IPS DF 4.7 (cell line): Measurements from ENCODE around the gene SLC10A6.

Experiments
- DNase-seq: peaks from one replicate; pipeline ENCODE4 v3.0.0-alpha.2; 2013; ENCODE audit warnings: low spot score; ENCODE audit errors: extremely low read depth

Gene SLC10A6

DNA sequence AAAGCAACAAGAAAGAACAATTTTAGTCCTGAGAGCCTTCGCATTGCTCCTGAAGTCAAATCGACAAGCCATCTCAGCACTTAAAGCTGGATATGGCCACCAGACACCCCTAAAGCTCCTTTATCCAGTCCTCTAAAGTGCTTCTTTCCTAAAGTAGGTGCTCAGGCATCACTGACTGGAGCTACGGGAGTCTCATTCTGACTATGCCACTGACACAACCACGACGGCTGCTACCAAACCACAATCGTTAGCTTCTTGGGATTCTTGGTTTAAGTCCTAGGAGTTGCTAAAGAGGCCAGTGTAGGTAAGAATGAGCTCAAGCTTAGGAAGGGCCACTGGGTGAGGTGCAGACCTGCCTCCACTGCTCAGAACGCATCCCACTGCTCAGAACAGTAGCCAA lies 1.0 kb downstream of the SLC10A6 start:
- DNase-seq: no peak

DNA sequence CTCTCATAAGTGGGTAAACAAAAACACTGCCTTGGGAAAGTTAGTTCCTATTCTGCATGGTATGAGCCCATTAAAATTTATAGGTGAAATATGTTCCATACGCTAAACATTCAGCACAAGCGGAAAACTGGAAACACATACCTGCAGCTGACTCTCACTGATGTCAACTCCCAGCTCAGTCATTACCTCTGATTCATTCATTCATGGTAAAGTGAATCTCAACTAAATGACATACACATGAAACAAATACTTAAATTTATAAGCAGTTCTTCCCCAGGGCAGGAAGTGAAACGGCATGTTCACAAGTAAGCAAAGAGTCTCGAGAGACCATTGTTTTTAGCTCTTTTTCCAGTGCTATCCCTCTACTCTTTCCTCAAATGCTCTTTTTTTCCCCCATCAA lies 1.6 kb downstream of the SLC10A6 start:
- no peak for DNase-seq

DNA sequence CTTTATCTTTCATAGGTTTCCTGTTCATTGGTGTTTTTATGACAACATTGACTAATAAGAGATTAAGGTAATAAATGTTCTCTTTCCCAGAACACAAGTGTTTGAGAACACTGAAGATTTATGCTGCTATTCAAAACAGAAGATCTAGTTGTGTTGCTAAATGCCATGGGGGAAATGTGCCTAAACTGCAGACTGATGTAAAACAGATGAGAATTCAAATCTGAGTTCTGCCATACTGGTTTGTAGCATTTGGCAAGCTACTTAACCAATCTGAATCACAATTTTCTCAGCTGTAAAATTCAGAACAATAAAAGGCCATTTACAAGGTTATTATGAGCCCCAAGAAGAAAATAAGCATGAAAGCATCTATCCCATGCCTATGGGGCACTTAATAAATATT lies 2.3 kb downstream of the SLC10A6 start:
- DNase-seq: no peak

DNA sequence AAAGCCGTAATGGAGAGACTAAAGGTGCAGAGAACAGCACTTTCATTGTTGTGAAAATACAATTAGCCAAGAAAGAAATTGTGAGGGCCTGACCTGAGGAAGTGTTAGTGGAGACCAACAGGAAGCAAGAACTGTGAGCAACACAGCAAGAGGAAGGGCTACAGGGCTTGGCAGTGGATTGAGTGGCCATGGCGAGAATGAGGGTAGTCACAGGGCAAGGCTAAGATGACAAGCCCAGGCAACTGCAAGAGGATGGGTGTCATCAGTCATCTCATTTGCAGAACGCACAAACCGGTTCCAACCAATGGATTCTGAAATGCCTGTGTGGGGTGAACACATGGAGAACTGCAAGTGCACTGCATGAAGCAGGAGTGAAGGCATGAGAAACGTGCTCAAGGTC lies 3.6 kb downstream of the SLC10A6 start:
- DNase-seq: no peak

DNA sequence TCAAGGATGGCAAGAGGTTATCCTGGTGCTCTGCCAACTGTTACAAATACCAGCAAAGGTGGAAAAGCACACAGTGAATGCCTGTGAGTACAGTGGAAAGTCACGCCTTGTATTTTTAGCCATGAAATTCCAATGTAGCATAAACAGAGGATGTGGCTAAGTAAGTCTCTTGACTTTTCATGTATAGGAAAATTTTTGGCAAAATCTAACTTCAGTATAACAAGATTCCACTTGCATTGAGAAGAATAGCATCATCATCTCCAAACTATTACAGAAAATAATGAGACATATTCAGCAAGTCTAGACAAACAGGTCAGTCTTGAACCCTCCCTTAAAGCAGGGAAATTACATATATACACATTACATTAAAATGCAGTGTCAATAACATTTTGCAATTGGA lies 7.9 kb downstream of the SLC10A6 start:
- no peak for DNase-seq

DNA sequence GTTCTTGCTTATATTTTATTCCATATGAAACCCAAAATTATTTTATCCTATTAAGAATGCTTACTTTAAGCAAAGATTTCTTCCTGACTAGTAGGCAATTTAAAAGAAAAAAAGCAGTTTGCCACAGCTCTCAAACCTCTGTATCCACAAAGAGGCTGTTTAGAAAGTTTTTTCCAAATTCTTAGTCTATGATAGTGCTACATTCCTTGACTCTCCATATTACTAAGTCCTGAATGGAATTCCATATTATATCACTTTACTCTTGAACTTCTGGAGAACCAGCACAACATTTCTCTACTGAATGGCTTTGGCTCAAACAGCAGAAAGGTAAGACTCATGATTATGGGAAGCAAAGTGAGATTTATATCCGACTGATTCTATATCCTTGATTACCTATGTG lies 8.3 kb downstream of the SLC10A6 start:
- DNase-seq: no peak

DNA sequence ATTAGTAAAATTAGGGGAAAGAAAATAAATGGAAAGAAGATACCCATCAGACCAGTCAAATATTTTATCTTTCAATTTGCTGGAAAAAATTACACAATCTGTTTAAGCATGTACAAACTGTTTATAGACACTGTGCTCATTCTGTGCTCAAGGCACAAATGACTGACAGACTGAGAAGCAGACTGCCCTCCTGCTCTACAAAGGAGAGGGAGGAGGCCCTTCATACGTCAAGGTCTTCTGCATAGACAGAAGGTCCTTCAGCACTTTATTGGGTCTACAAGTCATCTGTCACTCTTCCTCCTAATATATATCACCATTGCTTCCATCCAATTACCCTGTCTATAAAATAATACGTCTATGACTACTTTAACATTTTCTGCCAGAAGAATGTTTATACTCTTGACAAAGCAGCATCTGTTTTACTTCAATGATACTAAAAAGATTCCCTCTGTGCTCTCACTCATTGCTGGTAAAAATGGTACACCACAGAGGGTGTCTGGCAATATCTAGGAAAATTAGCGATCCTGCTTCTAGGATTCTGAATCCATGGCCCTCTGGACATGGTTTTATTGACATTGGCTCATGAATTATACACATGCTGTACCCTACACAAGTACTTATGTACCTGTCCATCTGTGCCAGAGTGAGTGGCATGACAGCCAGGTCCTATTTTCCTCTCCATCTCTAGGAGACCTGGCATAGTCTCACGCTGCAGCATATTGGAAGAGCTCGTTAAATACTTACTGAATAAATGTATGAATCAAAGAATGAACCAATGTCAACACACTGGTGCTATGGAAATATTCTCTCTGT lies 11.3 kb downstream of the SLC10A6 start:
- DNase-seq: no peak

DNA sequence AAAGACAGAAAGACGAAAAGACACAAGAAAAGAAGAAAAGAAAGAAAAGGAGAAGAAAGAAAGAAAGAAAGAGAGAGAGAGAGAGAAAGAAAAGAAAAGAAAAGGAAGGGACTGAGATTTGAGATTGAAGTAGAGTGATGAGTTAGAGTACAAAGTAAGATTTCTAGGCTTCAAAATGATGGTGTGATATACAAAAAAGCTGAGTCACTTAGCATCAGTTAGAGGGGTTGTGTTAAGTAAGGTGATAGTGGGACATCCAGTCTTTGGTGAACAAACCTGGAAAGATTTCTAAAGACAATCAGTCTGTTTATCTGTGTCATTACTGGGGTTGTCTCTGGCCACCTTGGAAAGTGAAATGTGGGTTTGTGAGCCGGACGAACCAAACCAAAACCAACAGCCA lies 13.5 kb downstream of the SLC10A6 start:
- no peak for DNase-seq

DNA sequence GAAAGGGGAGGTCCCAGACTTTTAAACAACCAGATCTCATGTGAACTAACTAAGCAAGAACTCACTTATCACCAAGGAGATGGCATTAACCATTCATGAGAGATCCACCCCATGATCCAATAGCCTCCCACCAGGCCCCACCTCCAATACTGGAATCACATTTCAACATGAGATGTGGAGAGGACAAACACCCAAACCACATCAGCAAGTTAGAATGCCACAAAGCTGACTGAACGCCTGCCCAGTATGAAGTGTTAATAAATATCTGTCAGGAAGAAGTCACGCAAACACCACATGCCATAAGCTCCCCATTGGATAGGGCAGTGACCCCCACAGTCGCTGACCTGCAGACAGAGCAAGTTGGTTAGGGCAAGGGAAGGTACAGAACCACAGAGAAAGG lies 14.3 kb downstream of the SLC10A6 start:
- no peak for DNase-seq

DNA sequence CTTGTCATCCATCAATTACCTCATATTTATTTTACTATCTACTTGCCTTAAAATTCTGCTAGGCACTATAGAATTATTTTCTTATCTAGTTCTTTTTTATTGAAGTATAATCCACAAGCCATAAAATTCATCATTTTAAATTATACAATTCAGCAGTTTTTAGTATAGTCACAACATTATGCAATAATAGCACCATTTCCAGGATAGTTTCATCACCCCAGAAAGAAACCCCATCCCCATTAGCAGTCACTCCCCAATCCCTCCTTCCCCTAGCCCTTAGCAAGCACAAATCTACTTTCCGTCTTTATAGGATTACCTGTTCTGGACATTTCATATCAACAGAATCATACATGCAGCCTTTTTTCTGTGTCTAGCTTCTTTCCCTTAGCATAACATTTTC lies 15.6 kb downstream of the SLC10A6 start:
- no peak for DNase-seq

DNA sequence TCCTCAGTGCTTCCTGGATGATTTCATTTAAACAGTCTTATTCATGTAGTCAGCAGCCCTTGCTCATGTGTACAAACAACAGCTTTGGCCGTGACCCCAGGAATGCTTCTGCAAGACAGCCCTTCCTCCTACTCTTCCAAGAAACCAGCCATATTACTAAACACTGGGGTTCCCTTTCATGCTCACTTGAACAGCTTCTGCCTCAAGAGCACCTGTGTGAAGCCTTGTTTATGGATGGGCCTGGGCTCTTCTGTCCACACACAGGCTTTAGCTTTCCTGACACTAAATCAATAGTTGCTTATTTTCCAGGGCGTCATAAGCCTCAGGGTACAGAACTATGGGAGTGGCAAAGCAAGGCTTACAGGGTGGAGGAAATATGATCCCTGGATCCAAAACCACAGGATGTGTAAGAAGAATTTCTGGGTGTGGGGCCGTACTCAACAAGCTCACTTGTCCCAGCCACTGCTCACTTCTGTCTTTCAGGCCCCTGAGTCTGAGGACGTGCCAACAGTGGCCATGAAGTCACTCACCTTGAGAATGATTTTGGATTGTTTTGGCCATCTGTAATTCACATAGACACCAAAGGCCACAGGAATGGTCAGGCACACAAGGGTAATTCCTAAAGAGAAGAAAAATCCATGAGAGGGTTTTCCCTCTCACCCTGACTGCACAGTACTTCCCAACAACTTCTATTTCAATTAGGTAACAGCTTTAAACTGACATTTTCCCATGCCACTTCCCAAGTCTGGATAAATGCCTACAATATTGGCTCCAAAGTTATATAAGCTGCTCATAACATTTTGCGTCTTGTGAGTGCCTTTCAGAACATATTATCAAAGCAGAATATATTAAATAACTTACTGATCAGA lies 17.7 kb downstream of the SLC10A6 start:
- DNase-seq: no peak

DNA sequence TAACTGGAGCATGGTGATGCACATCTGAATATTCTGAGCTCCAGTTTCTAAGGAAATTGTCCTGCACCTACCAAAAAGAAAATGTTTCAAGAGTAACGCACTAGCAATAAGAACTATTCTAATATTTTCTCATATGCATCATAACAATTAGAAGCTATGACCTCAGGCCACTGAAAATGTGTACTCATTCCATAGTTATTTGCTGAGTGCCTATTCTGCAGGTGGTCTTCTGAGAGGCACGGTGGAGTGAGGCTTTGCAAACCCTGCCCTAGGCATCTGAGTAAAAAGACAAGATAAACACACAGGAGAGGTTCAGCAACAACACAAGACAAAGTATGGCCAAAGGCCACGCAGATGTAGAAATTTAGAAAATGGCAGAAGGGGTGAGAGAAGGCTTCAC lies 23.7 kb downstream of the SLC10A6 start:
- no peak for DNase-seq

DNA sequence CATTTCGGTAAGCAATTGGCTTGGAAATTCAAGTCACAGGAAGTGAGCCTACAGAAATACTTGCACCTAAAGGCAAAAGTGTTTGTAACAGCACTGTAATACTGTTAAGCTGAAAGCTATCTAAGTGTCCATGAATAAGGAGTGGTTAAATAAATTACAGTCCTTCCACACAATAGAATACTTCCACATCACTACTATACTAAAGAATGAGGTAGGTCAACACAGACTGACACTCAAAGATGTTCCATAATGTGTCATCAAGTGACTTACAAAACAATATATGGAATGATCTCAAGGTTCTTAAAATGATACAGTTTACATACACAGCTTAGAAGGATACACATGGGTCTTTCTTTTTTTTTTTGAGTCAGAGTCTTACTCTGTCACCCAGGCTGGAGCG lies 27.0 kb downstream of the SLC10A6 start:
- no peak for DNase-seq

DNA sequence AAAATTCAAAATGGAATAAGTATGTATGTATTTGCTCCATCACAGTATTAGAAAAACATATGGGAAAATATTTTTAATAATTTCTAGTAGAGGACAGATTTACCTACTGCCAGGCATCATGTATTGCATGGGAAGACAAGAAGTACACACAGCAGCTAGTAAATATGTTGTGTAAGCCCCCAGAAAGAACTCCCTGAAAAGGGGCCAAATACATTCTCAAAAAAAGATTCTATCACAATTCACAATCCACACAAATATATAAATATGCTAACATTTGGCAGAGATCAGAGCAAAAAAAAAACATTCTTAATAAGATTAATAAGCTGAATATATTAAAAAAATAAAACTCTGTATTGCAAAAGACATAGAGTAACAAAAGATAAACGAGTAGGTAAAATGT lies 28.0 kb downstream of the SLC10A6 start:
- DNase-seq: no peak

DNA sequence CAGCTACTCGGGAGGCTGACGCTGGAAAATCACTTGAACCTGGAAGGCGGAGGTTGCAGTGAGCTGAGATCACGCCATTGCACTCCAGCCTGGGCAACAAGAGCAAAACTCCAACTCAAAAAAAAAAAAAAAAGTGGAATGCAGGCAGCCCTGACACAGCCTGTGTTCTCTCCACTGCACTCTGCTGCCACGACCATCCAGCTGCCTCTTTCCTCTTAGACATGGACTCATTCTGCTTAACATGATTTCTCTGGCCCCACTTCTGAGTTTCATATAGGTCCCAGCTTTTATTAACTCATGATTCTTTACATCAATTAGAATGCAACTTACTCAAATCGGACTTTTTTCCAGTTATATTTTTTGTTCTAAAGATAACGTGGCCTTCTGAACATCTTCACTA lies 29.6 kb downstream of the SLC10A6 start:
- DNase-seq: no peak

DNA sequence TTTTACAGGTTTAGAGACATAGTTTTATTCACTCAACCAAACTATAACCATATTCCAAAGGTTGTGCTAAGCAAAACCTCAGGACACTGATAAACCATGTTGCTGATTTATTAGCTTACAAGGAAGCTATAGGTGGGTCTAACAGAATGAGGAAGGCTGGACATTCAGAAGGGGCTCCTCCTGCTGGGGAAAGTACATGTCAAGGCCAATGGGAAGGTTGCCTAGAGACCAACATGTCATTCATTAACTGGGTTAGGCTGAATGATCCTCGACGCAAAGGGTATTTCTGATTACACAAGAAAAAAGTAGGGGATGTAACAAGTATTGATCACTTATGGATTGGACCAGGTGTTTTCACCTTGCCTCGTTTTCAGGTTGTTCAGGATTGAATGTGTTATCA lies 30.3 kb downstream of the SLC10A6 start:
- peak; percentile 16 for DNase-seq

DNA sequence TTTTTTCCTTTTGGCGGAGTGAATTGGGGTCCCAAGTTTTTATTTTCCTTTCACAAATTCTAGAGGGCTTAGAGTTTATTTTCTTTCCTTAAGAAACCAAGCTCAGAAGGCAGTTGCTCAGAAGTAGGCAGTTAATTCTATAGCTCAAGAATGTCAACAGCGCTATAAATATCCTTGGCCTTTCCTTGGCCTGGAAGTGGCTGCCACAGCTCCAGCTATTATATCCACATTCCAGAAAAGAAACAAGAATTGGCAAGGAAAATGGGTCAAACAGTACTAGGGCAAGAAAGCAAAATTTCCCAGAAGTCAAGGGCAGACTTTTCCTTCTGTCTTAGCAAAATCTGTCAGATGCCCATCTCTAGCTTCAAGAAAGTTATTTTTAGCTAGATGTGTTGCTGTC lies 31.0 kb downstream of the SLC10A6 start:
- no peak for DNase-seq

DNA sequence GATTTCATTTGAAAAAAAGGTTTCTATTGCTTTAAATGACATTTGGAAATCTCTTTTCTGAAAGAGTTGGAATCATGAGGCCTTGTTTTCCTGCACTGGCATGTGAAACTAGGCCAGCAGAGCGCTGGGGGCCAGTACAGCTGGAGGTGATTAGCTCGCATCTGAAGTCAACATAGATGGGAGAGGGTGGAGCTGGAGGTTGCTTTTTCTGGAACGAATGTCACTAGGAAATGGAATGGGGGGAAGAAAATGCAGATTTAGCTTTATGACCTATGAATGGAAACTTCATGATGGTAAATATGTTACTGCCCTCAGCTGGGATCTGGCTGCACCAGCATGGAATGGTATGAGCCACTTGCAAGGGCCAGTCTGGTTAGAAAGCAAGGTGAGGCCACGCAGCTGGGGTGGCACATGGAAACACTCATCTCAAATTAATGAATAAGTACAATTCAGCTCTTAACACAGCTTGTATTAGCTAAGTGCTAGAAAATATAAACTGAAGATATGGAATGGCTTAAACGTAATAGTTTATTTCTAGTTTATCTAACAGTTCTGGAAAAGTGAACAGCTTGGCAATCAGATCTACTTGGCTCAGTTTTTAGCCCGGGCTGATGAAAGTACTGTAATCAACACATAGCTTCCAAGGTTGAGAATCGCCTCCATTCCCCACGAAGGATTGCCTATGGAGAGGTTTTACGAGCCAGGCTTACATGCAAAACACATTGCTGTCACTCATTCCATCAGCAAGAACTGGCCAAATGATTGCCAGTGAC lies 32.5 kb downstream of the SLC10A6 start:
- no peak for DNase-seq

DNA sequence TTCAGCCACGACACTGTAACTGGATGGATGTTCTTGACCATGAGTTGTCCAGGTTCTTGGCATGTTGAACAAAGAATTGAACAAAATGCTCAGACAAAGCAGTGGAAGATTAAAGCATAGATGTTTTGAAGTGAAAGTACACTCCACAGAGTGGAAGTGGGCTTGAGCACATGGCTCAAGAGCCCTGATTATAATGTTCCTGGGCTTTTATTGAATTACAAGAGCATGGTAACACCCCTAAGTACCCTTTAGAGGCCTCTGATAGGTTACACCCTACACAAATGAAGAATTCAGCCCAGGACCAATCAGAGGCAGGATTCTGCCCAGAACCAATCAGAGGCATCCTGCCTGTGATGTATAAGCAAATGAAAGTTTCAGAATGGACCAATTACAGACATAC lies 33.5 kb downstream of the SLC10A6 start:
- DNase-seq: no peak

DNA sequence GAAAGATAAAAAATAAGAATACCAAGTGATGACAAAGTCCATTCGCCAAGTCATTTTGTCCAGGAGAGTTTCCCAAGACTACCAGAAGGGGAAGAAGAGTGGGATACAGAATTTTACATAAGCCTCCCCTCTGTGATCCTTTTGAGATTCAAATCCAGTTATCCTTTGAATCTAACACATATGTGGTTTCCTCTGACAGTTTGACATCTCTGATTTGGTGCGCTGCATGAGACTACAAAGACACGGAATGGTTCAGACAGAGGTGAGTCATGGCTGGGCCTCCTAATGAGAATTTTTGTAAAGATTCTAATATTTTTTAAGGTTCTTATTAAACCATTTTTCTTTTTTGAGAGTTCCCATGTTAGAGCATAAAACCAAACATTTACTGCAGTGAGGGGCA lies 38.3 kb downstream of the SLC10A6 start:
- DNase-seq: no peak

DNA sequence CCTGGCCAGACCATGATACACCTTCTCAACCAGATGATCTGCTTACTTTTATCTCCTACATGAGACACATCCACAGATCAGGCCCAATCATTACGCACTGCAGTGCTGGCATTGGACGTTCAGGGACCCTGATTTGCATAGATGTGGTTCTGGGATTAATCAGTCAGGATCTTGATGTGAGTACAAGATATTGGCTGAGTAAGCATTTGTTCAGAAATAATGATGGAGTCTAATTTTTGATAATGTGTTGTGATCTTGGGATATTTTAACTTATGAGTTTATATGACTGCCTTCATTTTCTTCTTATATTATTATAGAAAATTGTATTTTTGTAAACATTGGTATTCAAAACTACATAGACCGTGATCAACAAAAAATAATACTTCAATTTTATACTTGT lies 39.4 kb downstream of the SLC10A6 start:
- DNase-seq: no peak

DNA sequence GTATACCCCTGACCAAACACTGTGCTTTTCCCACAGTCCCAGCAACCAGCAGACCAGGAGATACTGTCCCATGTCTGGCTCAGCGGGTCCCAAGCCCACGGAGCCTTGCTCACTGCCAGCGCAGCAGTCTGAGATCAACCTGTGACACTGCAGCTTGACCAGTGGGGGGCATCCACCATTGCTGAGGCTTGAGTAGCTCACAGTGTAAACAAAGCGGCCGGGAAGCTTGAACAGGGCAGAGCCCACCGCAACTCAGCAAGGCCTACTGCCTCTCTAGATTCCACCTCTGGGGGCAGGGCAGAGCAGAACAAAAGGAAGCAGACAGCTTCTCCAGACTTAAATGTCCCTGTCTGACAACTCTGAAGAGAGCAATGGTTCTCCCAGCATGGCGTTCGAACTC lies 58.1 kb downstream of the SLC10A6 start:
- DNase-seq: peak; percentile 30
